MCF 10A (cell line): Measurements from ENCODE around the gene ZNF174. TPM values are rescaled to one million over a fixed set of nuclear protein-coding genes. Genes with fewer than 3 reads are reported as not detected.

Source experiments
- BruUV-seq: library from RNA; stranded (reverse); fragments of 400-500 nt; replicated peaks from 2 replicates; lab custom pipeline; 2021; lab: Mats Ljungman, UMichigan
- CTCF ChIA-PET: fragments of 300-600 bp; sonication (Branson Sonifier 250); formaldehyde crosslinking; extraction: SDS; loops from one replicate; lab custom pipeline; 2021; ENCODE audit warnings: antibody characterized with exemption, inconsistent platforms; lab: Yijun Ruan, JAX
- POLR2A ChIA-PET: fragments of 300-600, 350-650 bp; sonication (Branson Sonifier 250); formaldehyde crosslinking; extraction: SDS; loops from one replicate; lab custom pipeline; 2020; ENCODE audit warnings: antibody characterized with exemption, inconsistent platforms; lab: Yijun Ruan, JAX
- DNase-seq: peaks from one replicate; pipeline ENCODE4 v3.0.0-alpha.2; 2018; ENCODE audit not compliant: unreplicated experiment
- H3K27ac Mint-ChIP-seq: one replicate; pipeline ENCODE4 v1.8.0; 2022; ENCODE audit warnings: mild to moderate bottlenecking, low read depth, mixed read lengths; ENCODE audit not compliant: unreplicated experiment
- H3K27me3 Mint-ChIP-seq: one replicate; pipeline ENCODE4 v1.8.0; 2022; ENCODE audit warnings: mixed read lengths; ENCODE audit not compliant: insufficient read depth, unreplicated experiment
- H3K36me3 Mint-ChIP-seq: one replicate; pipeline ENCODE4 v1.8.0; 2022; ENCODE audit warnings: mild to moderate bottlenecking, moderate library complexity, mixed read lengths; ENCODE audit not compliant: insufficient read depth, unreplicated experiment
- H3K4me1 Mint-ChIP-seq: one replicate; pipeline ENCODE4 v1.8.0; 2022; ENCODE audit warnings: mixed read lengths; ENCODE audit not compliant: insufficient read depth, unreplicated experiment
- H3K4me3 Mint-ChIP-seq: one replicate; pipeline ENCODE4 v1.8.0; 2022; ENCODE audit warnings: mild to moderate bottlenecking, moderate library complexity, mixed read lengths; ENCODE audit not compliant: unreplicated experiment
- H3K9me3 Mint-ChIP-seq: one replicate; pipeline ENCODE4 v1.8.0; 2022; ENCODE audit warnings: mixed read lengths; ENCODE audit not compliant: unreplicated experiment
- intact Hi-C: fragments of 100-400 bp; cut with micrococcal nuclease; formaldehyde crosslinking; loops from 2 replicates; pipeline ENCODE4 v1.14.1; 2022
- total RNA-seq: library from RNA; stranded (reverse); gene quantifications from 2 replicates; pipeline ENCODE4 v1.2.3, GENCODE V29; 2022
- TF ChIP-seq, protein P1 (sequence below): fragments of 200-600 bp; IDR thresholded peaks from one replicate; pipeline ENCODE4 v1.8.0; 2022; ENCODE audit warnings: antibody characterized with exemption, mild to moderate bottlenecking; ENCODE audit not compliant: unreplicated experiment

ZNF174 gene
- total RNA-seq, 1 experiment from 2014 or later: 7.5 TPM

DNA sequence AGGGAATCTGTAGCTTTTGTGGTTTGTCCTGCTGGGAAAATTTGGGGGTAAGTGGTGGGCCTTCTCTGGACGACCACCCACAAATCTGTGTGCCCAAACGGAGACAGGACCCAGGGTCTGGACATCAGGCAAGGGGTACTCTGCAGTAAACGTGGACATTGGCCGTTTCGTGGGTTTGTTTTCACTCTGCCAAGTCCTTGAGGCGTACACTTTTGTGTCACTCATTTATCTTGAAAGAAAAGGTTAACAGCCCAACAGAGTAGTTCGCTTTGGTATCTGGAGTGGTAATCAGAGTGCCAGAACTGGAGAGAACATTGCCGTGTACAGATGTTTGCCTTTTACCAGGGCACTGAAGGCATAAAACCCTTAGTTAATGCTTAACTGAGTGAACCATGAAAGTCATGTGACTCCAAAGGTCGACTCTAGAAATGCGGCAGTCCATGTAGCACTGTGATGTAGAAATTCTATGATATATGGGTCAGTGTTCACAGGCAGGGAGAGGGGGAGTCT, 57.9 kb downstream of the ZNF174 start:
- H3K36me3 Mint-ChIP-seq: peaks cover 17% of the 10 kb centered on the region
- TF ChIP-seq, protein P1, sequence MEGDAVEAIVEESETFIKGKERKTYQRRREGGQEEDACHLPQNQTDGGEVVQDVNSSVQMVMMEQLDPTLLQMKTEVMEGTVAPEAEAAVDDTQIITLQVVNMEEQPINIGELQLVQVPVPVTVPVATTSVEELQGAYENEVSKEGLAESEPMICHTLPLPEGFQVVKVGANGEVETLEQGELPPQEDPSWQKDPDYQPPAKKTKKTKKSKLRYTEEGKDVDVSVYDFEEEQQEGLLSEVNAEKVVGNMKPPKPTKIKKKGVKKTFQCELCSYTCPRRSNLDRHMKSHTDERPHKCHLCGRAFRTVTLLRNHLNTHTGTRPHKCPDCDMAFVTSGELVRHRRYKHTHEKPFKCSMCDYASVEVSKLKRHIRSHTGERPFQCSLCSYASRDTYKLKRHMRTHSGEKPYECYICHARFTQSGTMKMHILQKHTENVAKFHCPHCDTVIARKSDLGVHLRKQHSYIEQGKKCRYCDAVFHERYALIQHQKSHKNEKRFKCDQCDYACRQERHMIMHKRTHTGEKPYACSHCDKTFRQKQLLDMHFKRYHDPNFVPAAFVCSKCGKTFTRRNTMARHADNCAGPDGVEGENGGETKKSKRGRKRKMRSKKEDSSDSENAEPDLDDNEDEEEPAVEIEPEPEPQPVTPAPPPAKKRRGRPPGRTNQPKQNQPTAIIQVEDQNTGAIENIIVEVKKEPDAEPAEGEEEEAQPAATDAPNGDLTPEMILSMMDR: no peak
- BruUV-seq: no TSS peak
- POLR2A ChIA-PET: interaction anchor here (0.7 to 2.5 kb wide), 5 partner anchors 11 to 175 kb away, joined by 3 to 12 read pairs (median 6); partner anchors contain the start of genes NAA60, ZNF174, ZNF597 and ZSCAN32
- peak overlapping the region; percentile 84 for H3K4me3 Mint-ChIP-seq
- intact Hi-C loops: loop anchor here (2.0 to 5.0 kb wide), 2 partner anchors 58 to 197 kb away; partner anchors contain the start of genes ZNF174 and ZSCAN32
- no peaks in the 10 kb centered on the region for H3K9me3 Mint-ChIP-seq
- DNase-seq: no peak
- peaks cover 31% of the 10 kb centered on the region for H3K4me1 Mint-ChIP-seq
- CTCF ChIA-PET: no interaction called here
- H3K27ac Mint-ChIP-seq: peak overlapping the region; percentile 72
- no peaks in the 10 kb centered on the region for H3K27me3 Mint-ChIP-seq

Other genes starting within 250 kb of the ZNF174 start
- gene OR1F1, start 213.0 kb upstream of the ZNF174 start, total RNA-seq: not detected in 2 replicates
- gene ZNF200, start 166.1 kb upstream of the ZNF174 start, total RNA-seq: 6.6 and 8.8 TPM in 2 replicates
- gene MEFV, start 144.6 kb upstream of the ZNF174 start, total RNA-seq: 0.49 and 0.72 TPM in 2 replicates
- gene ZNF263, start 117.7 kb upstream of the ZNF174 start, total RNA-seq: 28.3 and 30.9 TPM in 2 replicates
- gene TIGD7, start 95.8 kb upstream of the ZNF174 start, total RNA-seq: 3.4 and 5.5 TPM in 2 replicates
- 24.3 and 28.2 TPM in 2 replicates for gene ZNF75A, start 95.7 kb upstream of the ZNF174 start, total RNA-seq
- not detected in 2 replicates for gene OR2C1, start 45.3 kb upstream of the ZNF174 start, total RNA-seq
- 17.5 and 18.1 TPM in 2 replicates for gene ZSCAN32, start 211 bp upstream of the ZNF174 start, total RNA-seq
- gene ZNF597, start 42.3 kb downstream of the ZNF174 start, total RNA-seq: 2.3 and 2.5 TPM in 2 replicates
- gene NAA60, start 42.5 kb downstream of the ZNF174 start, total RNA-seq: 38.6 and 40.8 TPM in 2 replicates
- not detected in 2 replicates for gene C16orf90, start 94.3 kb downstream of the ZNF174 start, total RNA-seq
- 29.5 and 33.1 TPM in 2 replicates for gene CLUAP1, start 99.8 kb downstream of the ZNF174 start, total RNA-seq
- not detected in 2 replicates for gene NLRC3, start 176.2 kb downstream of the ZNF174 start, total RNA-seq
- 5.9 and 6.7 TPM in 2 replicates for gene SLX4, start 210.4 kb downstream of the ZNF174 start, total RNA-seq